ENCODE data around the gene CARD10.

The CARD10 gene

DNA sequence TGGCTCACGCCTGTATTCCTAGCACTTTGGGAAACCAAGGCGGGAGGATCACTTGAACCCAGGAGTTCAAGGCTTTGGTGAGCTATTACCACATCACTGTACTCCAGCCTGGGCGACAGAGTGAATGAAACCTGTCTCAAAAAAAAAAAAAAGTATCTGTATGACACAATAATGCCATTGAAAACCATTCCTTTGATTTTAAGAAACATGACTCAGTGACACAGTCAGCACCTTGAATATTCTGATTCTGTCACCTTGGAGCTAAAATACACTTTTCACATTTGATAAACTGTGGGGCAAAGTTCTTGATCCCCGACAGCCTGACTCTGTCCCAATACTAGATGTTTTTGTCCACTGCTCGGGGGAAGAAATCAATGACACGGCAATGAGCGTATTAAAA is 75.2 kb downstream of the CARD10 start:
- no peak overlapping the region for H3K4me3 ChIP-seq (ENCODE audit: low read depth, low read length)

DNA sequence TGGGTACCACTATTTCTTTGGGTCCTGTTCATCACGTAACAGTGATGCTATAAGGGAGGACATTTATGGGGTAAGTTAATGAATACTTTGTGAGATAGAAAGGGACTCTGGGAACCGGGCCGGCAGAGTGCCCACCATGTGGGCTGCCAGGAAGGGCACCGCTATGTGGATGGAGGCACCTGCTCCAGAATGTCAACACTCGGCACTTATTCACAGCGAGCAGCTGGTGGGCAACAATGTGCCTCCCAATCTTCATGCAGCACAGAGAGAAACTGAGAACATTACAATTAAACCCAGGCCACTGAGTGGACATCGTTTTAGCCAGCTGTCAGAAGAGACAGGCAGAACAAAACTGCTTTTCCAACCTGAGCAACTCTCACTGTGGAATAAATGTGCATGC is 76.1 kb downstream of the CARD10 start:
- no peak overlapping the region for H3K4me3 ChIP-seq (ENCODE audit: low read depth, low read length)

DNA sequence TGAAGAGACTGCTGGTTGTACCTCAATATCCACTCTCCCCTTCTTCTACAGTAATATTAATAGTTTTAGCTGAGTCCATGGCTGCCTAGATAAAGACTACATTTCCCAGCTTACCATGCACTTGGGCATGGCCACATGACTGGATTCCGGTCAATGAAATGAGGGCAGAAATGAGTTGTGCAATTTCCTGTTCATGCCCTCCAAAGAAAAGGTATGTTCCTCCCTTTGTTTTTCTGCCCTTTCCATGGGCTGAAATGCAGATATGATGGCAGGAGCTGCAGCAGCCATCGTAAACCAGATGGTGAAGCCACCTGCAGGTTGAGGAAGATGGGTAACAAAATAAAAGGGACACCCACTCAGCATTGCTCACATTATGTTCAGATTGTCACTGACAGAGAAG is 76.7 kb downstream of the CARD10 start:
- H3K4me3 ChIP-seq (ENCODE audit: low read depth, low read length): no peak overlapping the region

DNA sequence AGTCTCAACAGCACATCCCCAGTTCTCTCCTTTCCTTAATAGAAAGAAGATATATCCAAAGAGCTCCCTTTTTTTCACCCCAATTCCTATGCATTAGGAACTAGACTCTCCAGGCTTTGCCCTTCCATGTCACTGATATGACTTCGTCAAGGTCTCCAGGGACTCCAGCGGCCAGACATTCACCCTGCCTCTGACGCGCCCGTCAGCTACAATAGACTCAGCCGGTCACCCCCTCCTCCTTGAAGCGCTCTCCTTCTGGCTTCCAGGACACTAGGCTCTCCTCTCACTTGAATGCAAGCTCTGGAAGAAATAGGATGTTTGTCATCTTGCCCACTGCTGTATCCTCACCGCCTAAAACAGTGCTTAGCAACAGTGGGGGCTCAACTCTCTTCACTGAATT is 77.1 kb downstream of the CARD10 start:
- H3K4me3 ChIP-seq (ENCODE audit: low read depth, low read length): no peak overlapping the region

DNA sequence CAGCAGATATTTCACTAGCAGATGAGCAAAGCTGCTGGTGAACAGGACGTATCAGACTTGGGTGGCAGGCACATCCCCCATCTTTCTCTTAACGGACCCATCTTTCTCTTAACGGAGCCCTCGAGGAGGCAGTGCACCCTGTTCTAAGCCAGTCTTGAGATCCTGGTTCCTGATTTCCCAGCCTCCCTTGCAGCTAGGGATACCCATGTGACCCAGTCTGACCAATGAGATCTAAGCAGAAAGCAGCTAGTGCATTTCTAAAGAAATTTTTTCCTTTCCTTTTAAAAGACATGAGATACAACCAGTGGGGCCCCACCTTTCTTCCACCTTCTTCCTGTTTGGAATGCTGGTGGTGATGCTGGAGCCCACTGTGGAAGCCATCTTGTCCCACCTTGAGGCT is 78.3 kb downstream of the CARD10 start:
- H3K4me3 ChIP-seq (ENCODE audit: low read depth, low read length): no peak overlapping the region

All from iPS-11a (cell line).